GM21526 (cell line): ENCODE measurements around the gene DHX32.

Experiments
- ATAC-seq: cut with Tn5 transposase; IDR thresholded peaks from one replicate; pipeline ENCODE4 v1.9.1; 2021; ENCODE audit warnings: moderate library complexity; ENCODE audit not compliant: unreplicated experiment, low FRiP score

Gene DHX32

GRCh38 chr10:125816548-125816947 lies 64.5 kb downstream of the DHX32 start:
- no peak for ATAC-seq

GRCh38 chr10:125815764-125816163 lies 65.3 kb downstream of the DHX32 start:
- no peak for ATAC-seq

GRCh38 chr10:125812128-125812750 lies 68.9 kb downstream of the DHX32 start:
- no peak for ATAC-seq

- ATAC-seq, result no peak
Observed at GRCh38 chr10:125811251-125811650, 69.8 kb downstream of the DHX32 start.

GRCh38 chr10:125808047-125808446 lies 73.0 kb downstream of the DHX32 start:
- no peak for ATAC-seq

- no peak for ATAC-seq
Observed at GRCh38 chr10:125802739-125803138, 78.4 kb downstream of the DHX32 start.

- ATAC-seq, result no peak
Observed at GRCh38 chr10:125802131-125802530, 79.0 kb downstream of the DHX32 start.

- ATAC-seq, result no peak
Observed at GRCh38 chr10:125801574-125801973, 79.5 kb downstream of the DHX32 start.

GRCh38 chr10:125799451-125800182 lies 81.5 kb downstream of the DHX32 start:
- ATAC-seq, result no peak

- ATAC-seq, result no peak
Observed at GRCh38 chr10:125797994-125798662, 83.0 kb downstream of the DHX32 start.

GRCh38 chr10:125797424-125797823 lies 83.7 kb downstream of the DHX32 start:
- ATAC-seq, result no peak

- ATAC-seq, result no peak
Observed at GRCh38 chr10:125795637-125796190, 85.4 kb downstream of the DHX32 start.

GRCh38 chr10:125795128-125795527 lies 86.0 kb downstream of the DHX32 start:
- ATAC-seq, result no peak

- ATAC-seq, result no peak
Observed at GRCh38 chr10:125792342-125793300, 88.5 kb downstream of the DHX32 start.

GRCh38 chr10:125788156-125789034 lies 92.7 kb downstream of the DHX32 start:
- ATAC-seq, result no peak
